GM06990 (cell line): ENCODE data around the gene KAT6B.

Experiments used
- DNase-seq: peaks from one replicate; pipeline ENCODE4 v3.0.0-alpha.2; 2011; ENCODE audit not compliant: insufficient read length; ENCODE audit errors: extremely low read depth
- H3K27me3 ChIP-seq: replicated peaks from 2 replicates; pipeline ENCODE4 v1.6.0; 2011; ENCODE audit warnings: low read length; ENCODE audit not compliant: control insufficient read depth, insufficient read depth
- H3K36me3 ChIP-seq: 2 replicates; pipeline ENCODE4 v1.5.1; 2011; ENCODE audit warnings: low read length; ENCODE audit not compliant: control insufficient read depth, insufficient read depth
- H3K4me3 ChIP-seq: replicated peaks from 2 replicates; pipeline ENCODE4 v1.5.1; 2011; ENCODE audit warnings: low read depth, mild to moderate bottlenecking, control low read depth, low read length
- TF ChIP-seq, protein P1 (sequence below): IDR thresholded peaks from 2 replicates; pipeline ENCODE4 v1.5.1; 2011; ENCODE audit warnings: low read length, control low read depth, mild to moderate bottlenecking, inconsistent platforms; ENCODE audit not compliant: insufficient read depth, poor library complexity, severe bottlenecking

The KAT6B gene

DNA sequence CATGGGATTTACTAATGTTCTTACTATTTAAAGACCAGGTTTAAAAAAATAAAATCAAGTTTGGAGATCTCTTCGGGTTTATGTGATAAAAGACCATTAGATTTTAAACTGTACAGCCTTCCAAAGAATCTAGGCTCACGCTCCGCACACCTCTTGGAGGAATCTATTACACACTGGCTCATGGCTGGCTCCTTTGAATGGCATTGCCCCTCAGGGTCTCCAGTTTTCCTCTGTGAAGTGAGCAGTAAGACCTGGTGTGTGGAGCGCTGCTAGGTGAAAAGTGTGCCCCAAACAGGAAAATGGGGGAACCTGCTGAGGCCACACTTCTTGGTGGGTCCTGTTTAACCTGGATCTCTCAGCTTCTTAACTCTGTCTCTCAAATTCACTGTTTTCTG lies 142.3 kb downstream of the KAT6B start:
- Histone ChIP-seq H3K4me3 (no peak overlapping the region), H3K36me3 (peaks cover 1% of the 10 kb centered on the region; the same call in 1 of the 2 replicates), H3K27me3 (no peaks in the 10 kb centered on the region)
- DNase-seq: no peak
- TF ChIP-seq, protein P1, sequence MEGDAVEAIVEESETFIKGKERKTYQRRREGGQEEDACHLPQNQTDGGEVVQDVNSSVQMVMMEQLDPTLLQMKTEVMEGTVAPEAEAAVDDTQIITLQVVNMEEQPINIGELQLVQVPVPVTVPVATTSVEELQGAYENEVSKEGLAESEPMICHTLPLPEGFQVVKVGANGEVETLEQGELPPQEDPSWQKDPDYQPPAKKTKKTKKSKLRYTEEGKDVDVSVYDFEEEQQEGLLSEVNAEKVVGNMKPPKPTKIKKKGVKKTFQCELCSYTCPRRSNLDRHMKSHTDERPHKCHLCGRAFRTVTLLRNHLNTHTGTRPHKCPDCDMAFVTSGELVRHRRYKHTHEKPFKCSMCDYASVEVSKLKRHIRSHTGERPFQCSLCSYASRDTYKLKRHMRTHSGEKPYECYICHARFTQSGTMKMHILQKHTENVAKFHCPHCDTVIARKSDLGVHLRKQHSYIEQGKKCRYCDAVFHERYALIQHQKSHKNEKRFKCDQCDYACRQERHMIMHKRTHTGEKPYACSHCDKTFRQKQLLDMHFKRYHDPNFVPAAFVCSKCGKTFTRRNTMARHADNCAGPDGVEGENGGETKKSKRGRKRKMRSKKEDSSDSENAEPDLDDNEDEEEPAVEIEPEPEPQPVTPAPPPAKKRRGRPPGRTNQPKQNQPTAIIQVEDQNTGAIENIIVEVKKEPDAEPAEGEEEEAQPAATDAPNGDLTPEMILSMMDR: no peak

DNA sequence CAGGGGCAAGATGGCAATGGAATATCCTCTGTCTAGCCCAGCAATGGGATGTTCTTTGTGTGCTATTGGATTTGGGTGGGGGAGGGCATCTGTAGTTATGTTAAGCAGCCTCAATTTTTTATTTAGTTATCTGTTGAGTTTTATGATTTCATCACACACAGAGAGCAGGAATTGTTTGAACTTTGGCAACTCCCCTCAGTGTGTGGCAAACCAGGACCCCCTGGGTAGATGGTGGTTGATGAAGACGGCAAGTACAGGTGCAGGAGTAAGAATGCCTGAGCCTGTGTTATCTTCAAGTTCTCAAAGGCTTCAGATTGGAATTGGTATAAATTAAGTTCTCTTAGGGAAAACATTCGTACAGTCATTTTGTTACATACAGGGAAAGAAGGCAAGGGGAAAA lies 142.7 kb downstream of the KAT6B start:
- Histone ChIP-seq H3K4me3 (no peak overlapping the region), H3K27me3 (no peaks in the 10 kb centered on the region), H3K36me3 (peaks cover 1% of the 10 kb centered on the region; the same call in 1 of the 2 replicates)
- no peak for DNase-seq
- TF ChIP-seq, protein P1: no peak

DNA sequence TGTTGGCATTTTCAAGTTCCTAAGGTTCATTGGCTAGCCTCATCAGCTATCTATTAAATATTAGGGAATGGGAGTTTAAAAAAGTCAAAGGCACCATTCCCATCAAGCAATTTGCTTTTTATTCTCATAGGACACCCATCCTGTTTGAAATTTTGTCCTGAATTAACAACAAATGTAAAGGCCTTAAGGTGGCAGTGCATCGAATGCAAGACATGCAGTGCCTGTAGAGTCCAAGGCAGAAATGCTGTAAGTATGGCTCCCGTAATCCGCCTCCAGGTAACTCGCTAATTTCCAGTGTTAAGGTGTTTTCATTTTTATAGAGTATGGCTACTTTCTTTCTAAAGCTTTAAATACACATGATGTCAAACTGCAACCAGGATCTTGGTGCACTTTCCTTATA lies 143.1 kb downstream of the KAT6B start:
- H3K36me3 ChIP-seq: peaks cover 1% of the 10 kb centered on the region; the same call in 1 of the 2 replicates

DNA sequence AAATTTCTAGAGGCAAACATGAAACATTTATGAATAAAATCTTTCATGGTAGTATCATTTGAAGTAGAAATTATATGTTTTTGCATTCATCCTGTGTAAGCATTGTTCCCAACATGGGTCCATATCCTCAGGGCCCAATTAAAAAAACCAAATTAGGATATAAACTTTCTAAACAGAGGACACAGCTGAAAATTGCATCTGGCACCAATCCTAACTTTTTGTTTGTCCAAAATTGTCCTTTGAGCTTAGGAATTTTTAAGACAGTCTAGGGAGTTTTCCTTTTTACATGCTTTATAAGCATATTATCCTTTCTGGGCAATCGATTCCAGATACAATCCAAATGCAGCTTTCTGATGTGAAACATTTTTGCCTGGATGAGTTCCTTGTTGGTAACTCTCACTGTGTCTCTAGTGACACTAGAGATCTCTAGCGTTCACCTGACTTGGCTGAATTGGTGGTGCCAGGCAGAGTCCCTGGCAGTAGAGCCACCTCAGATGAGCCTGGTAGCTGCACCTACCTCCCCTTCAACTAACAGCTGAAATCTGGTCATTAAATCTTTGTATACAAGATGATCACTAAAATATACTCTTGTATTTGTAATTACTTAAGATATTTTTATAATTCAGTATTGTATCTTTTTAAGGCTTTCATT lies 147.5 kb downstream of the KAT6B start:
- Histone ChIP-seq H3K27me3 (no peaks in the 10 kb centered on the region), H3K36me3 (no peaks in the 10 kb centered on the region), H3K4me3 (no peak overlapping the region)
- DNase-seq: no peak
- TF ChIP-seq, protein P1: no peak

More for the DNA sequence above, 143.1 kb downstream of the KAT6B start:
- TF ChIP-seq, protein P1: no peak
- Histone ChIP-seq H3K4me3 (no peak overlapping the region), H3K27me3 (no peaks in the 10 kb centered on the region)
- no peak for DNase-seq

DNA sequence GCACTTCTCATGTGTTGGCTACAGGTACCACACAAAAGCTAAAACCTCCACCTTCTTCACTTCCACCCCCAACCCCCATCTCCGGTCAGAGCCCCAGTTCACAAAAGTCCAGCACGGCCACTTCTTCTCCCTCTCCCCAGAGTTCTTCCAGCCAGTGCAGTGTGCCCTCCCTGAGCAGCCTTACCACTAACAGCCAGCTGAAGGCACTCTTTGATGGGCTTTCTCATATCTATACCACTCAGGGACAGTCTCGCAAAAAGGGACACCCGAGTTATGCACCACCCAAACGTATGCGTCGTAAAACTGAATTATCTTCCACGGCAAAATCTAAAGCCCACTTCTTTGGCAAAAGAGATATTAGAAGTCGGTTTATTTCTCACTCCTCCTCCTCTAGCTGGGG lies 149.4 kb downstream of the KAT6B start:
- no peaks in the 10 kb centered on the region for H3K36me3 ChIP-seq
- H3K27me3 ChIP-seq: no peaks in the 10 kb centered on the region
- no peak overlapping the region for H3K4me3 ChIP-seq
- DNase-seq: no peak
- TF ChIP-seq, protein P1: no peak

DNA sequence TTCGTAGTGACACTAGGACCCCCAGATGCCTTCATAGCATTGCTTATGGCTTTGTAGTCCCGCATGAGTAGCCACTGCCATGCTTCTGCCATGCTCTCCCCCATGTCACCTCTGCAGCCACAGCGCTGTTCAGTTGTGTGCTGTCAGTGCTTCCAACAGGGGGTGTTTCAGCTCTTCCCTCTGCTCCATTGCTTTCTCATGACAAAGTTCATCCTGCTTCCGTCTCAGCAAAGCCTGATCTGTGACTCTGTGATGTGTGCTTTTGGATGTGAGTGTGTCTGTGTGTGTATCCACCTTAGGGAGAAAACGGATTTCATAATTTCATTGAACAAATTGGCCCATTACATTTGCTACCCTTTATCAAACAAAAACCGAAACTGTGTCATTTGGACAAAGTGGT lies 150.2 kb downstream of the KAT6B start:
- Histone ChIP-seq H3K36me3 (no peaks in the 10 kb centered on the region), H3K27me3 (no peaks in the 10 kb centered on the region), H3K4me3 (no peak overlapping the region)
- TF ChIP-seq, protein P1: no peak
- DNase-seq: no peak
